H1 (cell line): Measurements from ENCODE around the gene UTS2R. TPM values are rescaled to one million over a fixed set of nuclear protein-coding genes. Genes with fewer than 3 reads are reported as not detected.

ENCODE experiments used
- CBX8 ChIP-seq: fragments of 300-800, 300-1000 bp; sonication (generic); IDR thresholded peaks from 2 replicates; pipeline ENCODE4 v1.7.1; 2016; ENCODE audit warnings: low read depth, low read length, borderline replicate concordance
- CHD7 ChIP-seq: fragments of 300-600 bp; sonication (generic); IDR thresholded peaks from 2 replicates; pipeline ENCODE4 v1.7.1; 2012; ENCODE audit warnings: low read length, moderate library complexity, mild to moderate bottlenecking, inconsistent platforms; ENCODE audit not compliant: insufficient replicate concordance
- KDM1A ChIP-seq: fragments of 200-600, 300-600 bp; sonication (generic); IDR thresholded peaks from 2 replicates; pipeline ENCODE4 v1.7.1; 2016; ENCODE audit warnings: mild to moderate bottlenecking, low read length, borderline replicate concordance
- SP2 ChIP-seq: IDR thresholded peaks from 2 replicates; pipeline ENCODE4 v1.6.1; 2012; ENCODE audit warnings: mild to moderate bottlenecking, low read length, inconsistent platforms
- TCF12 ChIP-seq: IDR thresholded peaks from 2 replicates; pipeline ENCODE4 v1.6.1; 2011; ENCODE audit warnings: low read depth, mild to moderate bottlenecking, low read length
- polyA plus RNA-seq, 7 experiments: library from polyadenylated mRNA; depleted of rRNA in 3 of 7; stranded (reverse) in 5 of 7; unstranded in 2 of 7; fragments of >200 nt in 5 of 7; fragments of 200-250 nt in 2 of 7; gene quantifications; 1 replicate in 5 of 7; 2 replicates in 1 of 7; 4 replicates in 1 of 7; pipeline versions ENCODE4 v1.2.1 to v1.2.3, GENCODE V29; 2011 to 2013; ENCODE audit warnings: missing spikeins in 2 of 7, mixed read lengths in 2 of 7
- total RNA-seq: library from RNA; stranded (reverse); fragmentation: NEBNext Ultra II Directional; extraction: Animal tissue kit (Norgen Biotek cat#: 25700); gene quantifications from 2 replicates; pipeline ENCODE4 v1.2.1, GENCODE V29; 2021

UTS2R gene
- total and polyA plus RNA-seq, 2 of the 8 experiments (the other 6 are each of a cell fraction or from before 2014, with no cell fraction given), result 0.27 TPM; not detected in 1

- TF ChIP-seq CHD7 (no peak), TCF12 (no peak), KDM1A (no peak), CBX8 (no peak), SP2 (no peak)
Measured at GRCh38 chr17:82329683-82330321, 41.8 kb upstream of the UTS2R start (continued).
